HG02623 (cell line): ENCODE measurements around the gene RELA.

Experiments used
- ATAC-seq: cut with Tn5 transposase; IDR thresholded peaks from one replicate; pipeline ENCODE4 v1.9.1; 2021; ENCODE audit warnings: moderate library complexity; ENCODE audit not compliant: unreplicated experiment

Gene RELA

DNA sequence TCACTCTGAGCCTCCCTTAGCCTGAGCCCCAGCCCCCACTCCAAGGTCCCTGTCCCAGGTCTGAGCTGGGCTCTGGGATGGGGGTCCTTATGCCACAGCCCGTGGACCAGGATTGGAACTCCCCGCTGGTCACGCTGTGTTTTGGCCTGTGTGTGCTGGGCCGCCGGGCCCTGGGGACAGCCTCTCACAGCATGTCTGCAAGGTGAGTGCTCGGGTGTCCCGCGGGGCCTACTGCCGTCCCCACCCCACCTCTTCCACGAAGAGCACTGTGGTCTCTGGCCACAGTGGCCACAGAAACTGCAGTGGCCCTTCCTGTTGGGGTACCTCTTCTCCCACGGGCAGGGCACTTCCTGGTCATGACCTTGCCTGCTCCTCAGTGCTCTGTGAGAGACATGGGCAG, 28.3 kb downstream of the RELA start:
- no peak for ATAC-seq

DNA sequence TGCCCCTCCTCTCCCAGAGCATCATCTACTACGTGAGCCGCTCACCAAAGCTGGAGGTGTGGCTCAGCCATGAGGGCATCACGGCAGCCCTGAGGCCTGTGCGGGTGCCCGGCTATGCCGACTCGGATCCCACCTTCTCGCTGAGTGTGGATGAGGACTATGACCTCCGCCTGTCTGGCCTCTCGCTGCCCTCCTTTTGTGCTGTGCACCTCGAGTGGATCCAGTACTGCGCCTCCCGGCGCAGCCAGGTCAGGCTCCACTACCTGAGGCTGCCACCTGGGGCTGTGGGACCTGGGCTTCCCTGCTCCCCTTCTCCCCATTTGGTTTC, 28.6 kb downstream of the RELA start:
- no peak for ATAC-seq

DNA sequence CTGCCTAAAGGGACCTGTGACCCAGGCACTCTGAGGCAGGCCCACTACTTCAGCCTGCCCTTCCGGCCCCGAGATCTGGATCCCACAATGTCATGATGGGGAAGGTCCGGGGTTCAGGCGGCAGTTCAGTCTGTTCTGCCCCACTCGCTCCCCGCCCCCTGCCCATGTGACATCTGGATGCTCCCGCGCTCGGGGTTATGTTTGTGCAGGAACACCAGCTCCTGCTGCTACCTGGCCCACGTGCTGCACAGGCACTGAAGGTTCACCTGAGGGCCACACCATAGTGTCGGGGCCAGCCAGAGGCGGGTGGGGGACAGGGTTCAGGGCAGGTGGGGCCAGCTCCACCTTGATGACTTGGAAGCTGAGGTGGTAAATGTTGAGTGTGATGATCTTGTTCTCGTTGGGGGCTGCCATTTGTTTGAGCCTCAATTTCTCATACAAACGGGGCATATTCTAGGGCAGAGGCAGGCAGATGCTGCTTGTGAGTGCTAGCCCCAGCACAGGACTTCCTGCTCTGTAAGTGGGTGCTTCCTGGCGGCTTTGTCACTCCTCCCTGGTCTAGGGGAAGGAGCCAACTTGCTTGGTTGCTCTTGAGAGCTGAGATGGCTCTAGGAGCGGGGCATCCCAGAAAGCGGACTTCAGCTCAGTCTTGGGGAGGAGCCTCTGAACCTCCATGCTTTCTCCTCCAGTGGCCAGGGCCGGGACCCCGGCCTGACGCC, 29.2 kb downstream of the RELA start:
- ATAC-seq = no peak

DNA sequence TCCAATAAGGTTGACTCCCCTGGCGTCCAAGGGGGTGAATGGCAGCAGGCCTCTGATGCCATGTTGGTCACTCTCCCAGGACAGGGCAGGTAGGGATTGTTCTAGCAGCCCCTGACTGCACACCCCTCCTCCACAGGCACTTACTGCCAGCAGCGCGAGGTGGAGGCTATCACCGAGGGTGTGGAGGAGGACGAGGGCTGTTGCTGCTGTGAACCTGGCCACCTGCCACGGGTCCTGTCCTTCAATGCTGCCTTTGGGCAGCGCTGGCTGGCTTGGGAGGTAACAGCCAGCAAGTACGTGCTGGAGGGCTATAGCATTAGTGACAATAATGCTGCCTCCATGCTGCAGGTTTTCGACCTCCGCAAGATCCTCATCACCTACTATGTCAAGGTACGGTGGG, 32.5 kb downstream of the RELA start:
- ATAC-seq = no peak

DNA sequence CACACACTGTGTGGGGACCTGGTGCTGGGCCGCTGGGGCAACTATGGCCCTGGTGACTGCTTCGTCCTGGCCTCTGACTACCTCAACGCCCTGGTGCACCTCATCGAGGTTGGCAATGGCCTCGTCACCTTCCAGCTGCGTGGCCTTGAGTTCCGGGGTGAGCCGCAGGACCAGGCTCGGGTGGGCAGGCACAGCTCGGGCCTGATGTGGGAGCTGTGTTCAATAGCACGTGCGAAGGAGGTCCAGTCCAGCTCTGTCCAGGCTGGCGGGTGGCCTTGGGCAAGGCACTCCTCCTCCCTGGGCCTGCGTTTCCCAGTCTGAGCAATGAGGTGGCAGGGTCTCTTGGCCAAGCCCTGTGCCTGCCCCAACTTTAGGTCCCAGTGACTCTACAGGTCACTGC, 33.1 kb downstream of the RELA start:
- ATAC-seq = no peak

DNA sequence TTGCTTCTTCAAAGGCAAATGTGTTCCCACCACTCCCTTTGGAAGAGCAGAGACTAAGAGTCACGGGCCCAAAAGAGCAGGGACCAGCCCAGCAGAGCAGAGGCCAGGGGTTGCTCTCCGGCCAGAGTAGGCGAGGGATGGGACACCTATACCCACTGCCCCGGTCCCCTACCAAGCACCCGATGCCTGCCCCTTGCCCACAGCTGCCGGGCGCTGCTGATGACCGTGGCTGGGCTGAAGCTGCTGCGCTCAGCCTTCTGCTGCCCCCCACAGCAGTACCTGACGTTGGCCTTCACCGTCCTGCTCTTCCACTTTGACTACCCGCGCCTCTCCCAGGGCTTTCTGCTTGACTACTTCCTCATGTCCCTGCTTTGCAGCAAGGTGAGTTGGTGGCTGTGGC, 35.5 kb downstream of the RELA start:
- ATAC-seq = no peak

DNA sequence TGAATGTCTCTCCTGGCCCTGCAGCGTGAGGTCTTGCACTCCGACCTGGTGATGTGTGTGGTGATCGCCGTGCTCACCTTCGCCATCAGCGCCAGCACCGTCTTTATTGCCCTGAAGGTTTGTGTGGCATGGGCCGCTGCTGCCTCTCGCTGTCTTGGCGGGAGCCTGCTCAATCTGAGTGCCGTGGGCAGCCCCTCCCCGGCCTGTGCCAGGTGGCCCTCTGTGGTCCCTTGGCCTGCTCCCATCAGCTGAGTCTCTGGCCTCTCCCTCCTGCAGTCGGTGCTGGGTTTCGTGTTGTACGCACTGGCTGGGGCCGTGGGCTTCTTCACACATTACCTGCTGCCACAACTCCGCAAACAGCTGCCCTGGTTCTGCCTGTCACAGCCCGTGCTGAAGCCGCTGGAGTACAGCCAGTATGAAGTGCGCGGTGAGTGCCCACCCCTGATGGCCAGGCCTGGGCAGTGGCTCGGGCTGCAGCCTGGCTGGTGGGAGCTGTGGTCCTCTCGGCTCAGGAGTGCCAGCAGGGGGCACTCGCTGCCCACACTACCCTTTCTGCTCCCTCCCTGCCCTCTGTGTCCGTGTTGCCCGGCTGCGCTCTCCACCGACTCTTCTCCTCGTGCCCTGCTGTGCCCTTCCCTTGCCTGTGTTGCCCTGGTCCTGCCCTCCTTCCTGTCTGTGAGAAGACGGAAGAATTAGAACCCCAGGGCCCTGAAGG, 36.9 kb downstream of the RELA start:
- no peak for ATAC-seq

DNA sequence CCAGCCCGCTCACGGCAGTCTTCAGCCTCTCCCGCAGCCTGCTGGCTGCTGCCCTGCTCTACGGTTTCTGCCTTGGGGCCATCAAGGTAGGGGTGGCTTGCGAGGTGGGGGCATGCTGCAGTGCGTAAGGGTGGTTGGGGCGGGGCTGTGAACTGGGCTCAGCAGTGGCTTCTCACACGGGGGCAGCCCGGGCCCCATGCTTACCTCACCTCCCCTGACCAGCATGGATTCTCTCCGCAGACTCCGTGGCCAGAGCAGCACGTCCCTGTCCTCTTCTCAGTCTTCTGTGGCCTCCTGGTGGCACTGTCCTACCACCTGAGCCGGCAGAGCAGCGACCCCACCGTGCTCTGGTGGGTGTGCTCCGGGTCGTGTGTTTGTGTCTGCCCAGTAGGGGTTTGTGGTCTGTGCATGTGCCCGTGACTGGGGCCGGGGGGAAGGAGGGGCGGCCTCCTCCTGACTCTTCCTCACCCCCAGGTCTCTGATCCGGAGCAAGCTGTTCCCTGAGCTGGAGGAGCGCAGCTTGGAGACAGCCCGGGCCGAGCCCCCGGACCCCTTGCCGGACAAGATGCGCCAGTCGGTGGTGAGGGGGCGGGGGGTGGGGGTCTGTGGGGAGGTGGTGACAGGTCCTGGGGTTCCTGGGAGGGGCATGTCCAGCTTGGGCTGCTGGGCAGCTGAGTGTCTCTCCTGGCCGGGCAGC, 37.6 kb downstream of the RELA start:
- ATAC-seq = no peak

DNA sequence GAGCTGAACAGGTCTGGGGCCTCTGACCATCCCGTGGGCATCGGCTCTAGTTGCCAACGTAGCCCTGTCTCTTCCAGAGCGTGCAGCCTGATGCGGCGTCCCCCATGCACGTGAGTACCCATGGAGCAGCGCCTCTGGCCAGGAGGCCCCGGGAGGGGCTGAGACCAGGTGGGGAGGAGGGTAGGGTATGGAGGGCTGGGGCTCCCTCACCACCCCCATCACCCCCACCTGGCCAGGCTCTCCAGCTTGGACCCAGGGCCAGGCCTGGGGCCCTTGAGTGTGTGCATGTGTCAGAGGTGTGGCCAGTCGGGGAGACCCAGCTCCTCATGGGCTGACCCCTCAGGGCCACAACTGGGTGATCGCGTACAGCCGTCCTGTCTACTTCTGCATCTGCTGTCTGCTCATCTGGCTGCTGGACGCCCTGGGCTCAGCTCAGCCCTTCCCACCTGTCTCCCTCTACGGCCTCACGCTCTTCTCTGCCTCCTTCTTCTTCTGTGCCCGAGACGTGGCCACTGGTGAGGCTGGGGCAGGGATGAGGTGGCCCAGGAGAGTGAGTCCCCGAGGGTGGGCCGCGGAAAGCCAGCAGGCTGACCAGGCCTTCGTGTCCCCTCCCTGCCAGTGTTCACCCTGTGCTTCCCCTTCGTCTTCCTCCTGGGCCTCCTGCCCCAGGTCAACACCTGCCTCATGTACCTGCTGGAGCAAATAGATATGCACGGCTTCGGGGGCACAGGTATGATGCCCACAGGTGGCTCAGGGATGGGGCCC, 38.7 kb downstream of the RELA start:
- ATAC-seq = no peak

DNA sequence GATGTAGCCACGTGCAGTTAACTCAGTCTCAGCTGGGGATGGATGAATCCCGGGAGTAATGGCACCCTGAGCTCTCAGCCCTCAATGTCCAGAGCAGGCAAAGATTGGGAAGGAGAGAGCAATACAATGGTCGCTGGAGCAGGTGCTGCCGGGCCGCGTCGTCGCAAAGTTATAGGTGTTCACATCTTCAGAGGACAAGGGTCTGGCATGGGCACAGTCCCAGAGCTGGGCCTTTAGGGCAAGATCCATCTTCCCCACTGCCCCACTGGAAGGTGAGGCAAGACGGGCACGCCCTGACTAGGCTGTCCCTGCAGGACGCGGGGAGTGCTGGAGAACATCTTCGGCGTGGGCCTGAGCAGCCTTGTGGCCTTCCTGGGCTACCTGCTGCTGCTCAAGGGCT, 39.5 kb downstream of the RELA start:
- ATAC-seq = no peak

DNA sequence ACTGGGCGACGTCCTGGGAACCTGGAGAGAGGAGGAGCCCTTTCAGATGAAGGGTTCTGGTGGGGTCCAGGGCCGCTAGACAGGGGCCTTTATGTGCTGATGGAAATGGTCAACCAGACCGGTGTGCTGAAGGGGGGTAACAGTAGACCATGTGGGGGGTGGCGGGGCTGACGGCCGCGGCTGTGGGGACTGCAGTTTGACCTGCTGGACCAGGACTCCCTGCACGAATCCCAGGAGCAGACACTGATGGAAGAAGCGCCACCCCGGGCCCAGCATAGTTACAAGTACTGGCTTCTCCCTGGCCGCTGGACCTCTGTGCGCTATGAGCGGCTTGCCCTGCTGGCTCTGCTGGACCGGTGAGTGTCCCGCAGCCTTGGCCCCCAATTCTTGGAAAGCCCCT, 40.7 kb downstream of the RELA start:
- ATAC-seq = no peak

DNA sequence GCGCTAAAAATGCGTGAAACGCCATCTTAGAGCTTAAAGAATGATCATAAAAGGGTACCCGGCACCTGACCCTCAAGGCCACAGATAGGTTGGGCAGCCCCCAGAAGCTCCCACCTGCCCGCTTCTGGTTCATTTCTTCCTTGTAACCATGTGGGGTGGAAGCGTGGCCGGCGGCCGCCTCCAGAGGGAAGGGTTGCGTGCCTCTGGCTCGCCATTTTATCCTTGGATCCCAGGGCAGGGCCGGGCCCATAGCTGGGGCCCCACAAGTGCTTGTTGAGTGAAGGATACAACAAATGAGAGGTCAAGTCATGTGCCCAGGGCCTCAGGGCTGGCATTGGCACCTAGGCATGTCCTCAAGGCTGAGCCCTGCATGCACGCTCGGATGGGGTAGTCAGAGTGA, 41.3 kb downstream of the RELA start:
- ATAC-seq = no peak

DNA sequence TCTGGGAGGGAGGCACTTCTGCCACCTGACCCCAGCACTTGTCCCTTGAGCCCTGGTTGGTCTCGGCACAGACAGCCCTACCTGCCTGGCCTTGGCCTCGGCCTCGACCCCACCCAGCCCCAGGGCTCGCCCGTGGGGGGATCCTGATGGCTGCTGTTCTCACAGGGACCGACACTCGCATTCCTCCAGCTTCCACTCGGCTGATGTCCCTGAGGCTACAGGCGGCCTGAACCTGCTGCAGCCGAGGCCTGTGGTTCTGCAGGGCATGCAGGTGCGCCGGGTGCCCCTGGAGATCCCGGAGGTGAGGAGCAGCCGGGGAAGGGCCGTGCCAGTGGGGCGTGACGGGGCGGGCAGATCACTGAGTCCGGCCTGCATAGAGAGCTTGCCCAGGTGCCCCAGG, 42.0 kb downstream of the RELA start:
- no peak for ATAC-seq

DNA sequence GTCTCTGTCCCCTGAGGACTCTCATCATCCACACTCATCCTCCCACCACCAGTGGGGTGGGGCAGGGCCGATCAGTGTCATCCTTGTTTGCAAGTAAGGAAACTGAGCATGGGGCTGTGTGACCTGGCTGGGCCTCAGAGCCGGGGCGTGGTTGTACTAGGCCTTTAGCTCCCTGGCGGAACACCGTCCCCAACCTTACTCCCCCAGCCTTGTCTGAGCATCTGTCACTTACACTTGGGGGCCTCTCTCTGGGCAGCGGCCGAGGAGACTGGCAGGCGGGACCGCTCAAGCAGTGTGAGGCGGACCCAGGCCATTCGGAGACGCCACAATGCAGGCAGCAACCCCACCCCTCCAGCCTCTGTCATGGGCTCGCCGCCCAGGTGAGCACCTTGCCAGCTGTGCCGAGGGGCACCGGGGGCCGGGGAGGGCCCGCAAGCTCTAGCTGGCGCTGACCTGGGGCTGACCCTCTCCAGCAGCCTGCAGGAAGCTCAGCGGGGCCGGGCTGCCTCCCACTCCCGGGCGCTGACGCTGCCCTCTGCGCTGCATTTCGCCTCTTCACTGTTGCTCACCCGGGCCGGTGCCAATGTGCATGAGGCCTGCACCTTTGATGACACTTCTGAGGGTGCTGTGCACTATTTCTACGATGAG, 43.3 kb downstream of the RELA start:
- ATAC-seq = no peak

DNA sequence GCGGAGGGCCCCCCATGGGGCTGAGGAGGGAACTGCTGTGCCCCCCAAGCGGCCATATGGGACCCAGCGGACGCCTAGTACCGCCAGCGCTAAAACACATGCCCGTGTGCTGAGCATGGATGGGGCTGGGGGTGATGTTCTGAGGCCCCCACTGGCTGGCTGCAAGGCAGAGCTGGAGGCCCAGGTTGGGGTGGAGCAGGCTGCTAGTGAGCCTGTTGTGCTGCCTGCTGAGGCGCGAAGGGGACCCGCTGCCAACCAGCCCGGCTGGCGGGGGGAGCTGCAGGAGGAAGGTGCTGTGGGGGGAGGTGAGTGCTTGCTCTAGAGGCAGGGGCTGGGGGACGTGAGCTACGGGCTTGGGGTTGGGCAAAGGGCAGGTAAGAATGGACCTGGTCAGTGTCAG, 44.0 kb downstream of the RELA start:
- no peak for ATAC-seq

DNA sequence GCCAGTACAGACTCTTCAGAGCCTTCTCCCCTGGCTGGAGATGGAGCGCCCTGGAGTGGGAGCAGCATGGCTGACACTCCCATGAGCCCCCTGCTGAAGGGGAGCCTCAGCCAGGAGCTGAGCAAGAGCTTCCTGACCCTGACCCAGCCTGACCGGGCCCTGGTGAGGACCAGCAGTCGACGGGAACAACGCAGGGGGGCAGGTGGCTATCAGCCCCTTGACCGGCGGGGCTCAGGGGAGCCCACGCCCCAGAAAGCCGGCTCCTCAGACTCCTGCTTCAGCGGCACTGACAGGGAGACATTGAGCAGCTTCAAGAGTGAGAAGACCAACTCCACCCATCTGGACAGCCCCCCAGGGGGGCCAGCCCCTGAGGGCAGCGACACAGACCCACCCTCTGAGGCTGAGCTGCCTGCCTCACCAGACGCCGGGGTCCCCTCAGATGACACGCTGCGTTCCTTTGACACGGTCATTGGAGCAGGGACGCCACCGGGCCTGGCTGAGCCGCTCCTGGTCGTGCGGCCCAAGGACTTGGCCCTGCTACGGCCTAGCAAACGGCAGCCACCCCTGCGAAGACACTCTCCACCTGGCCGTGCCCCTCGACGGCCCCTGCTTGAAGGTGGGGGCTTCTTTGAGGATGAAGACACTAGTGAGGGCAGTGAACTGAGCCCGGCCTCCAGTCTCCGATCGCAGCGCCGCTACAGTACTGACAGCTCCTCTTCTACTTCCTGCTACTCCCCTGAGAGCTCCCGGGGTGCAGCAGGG, 44.5 kb downstream of the RELA start:
- ATAC-seq = no peak

DNA sequence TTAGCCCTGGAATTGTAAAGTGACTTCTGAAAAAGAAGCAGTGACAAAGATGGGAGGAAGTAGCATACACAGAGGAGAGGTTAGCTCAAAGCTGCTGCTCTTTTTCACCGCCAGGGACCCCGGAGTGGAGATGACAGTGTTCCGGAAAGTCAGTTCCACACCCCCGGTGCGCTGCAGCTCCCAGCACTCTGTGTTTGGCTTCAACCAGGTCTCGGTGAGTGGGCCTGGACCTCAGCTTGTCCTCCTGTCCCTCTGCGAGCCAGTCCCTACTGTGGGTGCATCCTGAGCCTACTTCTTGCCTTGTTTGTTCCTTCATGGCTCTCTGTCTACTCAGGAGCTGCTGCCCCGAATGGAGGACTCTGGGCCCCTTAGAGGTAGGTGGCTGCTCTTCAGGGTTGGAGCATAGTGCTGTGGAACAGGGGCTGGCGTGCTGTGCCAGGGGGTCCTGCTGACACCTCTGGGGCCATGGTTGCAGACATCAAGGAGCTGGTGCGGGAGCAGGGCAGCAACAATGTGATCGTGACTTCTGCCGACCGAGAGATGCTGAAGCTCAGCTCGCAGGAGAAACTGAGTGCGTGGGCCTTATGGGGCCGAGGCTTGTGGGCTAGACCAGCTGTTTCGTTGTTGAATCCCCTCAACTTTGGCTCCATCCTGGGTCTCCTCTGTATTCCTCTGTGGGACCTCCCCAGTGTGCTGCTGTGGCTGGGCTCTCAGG, 45.4 kb downstream of the RELA start:
- ATAC-seq = no peak

DNA sequence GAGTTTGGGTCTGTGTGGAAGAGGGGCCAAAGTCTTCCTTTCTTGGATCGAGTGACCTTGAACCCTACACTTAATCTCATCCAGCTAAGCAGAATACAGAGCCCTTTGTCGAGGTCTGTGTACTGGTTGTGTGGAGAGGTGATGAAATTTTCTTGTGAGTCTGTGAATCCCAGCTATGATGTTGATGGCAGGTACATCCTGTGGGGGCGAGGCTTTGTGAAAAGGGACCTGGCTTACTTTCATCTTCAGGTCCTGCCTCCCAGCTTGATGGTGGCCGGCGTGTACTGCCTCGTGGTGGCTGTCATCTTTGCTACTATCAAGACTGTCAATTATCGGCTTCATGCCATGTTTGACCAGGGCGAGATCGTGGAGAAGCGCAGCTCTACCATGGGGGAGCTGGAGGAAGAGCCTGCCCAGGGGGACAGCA, 46.1 kb downstream of the RELA start:
- ATAC-seq = no peak

DNA sequence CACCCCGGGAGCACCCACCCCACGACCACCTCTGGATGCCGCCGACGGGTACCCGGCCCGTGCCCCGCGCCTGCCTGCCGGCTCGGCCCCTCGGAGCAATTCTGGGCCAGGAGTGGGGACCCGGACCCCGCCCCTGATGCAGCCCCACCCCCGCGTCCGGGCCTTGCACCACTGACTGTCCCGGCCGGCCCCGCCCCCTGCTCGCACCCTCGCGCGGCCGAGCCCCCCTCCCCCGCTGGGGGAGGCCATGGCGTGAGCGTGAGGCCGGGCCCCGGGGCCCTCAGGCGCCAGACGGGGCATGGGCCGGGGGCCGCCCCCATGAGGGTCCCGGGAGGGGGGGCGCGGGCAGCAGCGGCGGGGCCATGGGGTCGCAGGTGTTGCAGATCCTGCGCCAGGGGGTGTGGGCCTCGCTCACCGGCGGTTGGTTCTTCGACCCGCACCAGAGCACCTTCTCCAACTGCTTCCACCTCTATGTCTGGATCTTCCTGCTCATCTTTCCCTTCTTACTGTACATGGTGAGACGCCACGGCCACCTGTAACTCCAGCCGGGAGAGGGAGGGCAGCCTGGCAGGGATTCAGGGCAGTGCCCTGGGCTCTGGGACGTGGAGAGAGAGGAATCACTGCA, 46.7 kb downstream of the RELA start:
- peak; percentile 3 for ATAC-seq
